ENCODE results near the gene ARHGEF11.

The ARHGEF11 gene

DNA sequence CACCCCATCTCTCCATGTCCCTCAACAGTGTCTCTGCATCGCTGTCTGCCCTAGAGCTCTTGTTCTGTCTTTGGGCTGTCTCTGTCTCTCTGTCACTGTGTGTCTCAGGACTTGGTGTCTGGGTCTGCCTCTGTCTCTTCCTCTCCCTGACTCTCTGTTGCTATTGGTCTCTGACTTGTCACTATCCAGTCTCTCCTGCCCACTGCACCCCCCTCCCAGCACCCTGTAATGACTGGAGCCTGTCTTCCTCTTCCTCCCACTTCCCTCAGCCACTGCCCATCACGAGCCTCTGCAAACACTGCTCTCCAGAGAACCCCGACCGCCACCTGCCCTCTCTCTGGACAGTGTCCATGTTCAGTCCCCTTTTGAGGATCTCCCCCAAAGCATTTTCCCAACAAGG lies 139.9 kb downstream of the ARHGEF11 start:
- DNase-seq (ENCODE audit: low spot score) = no peak
- TF ChIP-seq, protein P1, sequence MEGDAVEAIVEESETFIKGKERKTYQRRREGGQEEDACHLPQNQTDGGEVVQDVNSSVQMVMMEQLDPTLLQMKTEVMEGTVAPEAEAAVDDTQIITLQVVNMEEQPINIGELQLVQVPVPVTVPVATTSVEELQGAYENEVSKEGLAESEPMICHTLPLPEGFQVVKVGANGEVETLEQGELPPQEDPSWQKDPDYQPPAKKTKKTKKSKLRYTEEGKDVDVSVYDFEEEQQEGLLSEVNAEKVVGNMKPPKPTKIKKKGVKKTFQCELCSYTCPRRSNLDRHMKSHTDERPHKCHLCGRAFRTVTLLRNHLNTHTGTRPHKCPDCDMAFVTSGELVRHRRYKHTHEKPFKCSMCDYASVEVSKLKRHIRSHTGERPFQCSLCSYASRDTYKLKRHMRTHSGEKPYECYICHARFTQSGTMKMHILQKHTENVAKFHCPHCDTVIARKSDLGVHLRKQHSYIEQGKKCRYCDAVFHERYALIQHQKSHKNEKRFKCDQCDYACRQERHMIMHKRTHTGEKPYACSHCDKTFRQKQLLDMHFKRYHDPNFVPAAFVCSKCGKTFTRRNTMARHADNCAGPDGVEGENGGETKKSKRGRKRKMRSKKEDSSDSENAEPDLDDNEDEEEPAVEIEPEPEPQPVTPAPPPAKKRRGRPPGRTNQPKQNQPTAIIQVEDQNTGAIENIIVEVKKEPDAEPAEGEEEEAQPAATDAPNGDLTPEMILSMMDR (IDR thresholded peaks at IDR 0.05; ENCODE audit: extremely low read depth, missing control alignments) = no peak

DNA sequence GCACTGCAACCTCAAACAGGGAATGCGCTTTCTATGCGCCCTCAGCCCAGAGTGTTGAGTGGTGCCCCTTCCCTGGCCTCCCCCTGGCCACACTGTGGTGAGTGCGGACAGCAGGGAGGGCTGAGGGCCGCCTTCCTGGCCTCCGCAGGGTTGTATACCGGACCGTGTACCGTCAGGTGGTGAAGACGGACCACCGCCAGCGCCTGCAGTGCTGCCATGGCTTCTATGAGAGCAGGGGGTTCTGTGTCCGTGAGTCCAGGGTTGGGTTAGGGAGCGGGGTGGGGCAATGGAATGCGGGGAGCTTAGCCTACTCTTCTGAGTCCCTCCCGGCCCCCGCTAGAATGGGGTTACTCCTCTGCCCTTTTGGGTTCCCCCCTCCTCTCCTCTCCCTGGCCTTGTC lies 140.4 kb downstream of the ARHGEF11 start:
- TF ChIP-seq, protein P1 (IDR thresholded peaks at IDR 0.05; ENCODE audit: extremely low read depth, missing control alignments) = no peak
- DNase-seq (ENCODE audit: low spot score) = no peak

DNA sequence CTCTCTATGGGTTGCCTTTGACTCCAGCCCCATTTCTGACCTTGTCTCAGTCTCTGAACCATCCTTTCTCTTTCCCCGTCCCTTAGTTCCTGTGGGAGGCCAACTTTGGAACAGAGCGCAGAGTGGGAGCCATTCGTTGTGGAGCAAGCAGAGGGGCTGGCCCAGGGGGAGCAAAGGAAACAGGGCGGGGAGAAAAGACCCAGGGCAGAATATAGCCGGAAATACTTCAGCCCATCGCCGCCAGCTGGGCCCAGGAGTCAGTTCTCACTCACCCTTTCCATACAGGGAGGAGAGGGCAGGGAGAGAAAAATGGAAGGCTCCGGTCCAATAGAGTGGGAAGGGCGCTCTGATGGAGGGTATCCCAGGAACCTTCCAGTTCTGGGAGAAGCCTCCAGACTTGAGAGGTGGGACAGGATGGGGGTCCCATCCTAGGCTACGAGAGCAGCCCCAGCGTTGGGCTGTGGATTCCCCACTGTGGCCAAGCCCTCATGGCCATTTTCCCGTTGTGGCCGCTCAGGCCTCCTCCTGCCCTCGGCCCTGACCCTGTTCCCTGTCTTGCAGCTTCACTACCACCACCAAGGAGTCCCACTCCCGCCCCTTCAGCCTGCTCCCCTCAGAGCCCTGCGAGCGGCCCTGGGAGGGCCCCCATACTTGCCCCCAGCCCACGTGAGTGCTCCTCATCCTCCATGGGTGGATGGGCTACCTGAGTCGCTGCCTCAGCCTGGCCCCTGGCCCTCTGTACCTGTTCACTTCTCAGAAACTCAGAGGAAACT lies 141.2 kb downstream of the ARHGEF11 start:
- no peak for DNase-seq (ENCODE audit: low spot score)
- TF ChIP-seq, protein P1 (IDR thresholded peaks at IDR 0.05; ENCODE audit: extremely low read depth, missing control alignments) = no peak

DNA sequence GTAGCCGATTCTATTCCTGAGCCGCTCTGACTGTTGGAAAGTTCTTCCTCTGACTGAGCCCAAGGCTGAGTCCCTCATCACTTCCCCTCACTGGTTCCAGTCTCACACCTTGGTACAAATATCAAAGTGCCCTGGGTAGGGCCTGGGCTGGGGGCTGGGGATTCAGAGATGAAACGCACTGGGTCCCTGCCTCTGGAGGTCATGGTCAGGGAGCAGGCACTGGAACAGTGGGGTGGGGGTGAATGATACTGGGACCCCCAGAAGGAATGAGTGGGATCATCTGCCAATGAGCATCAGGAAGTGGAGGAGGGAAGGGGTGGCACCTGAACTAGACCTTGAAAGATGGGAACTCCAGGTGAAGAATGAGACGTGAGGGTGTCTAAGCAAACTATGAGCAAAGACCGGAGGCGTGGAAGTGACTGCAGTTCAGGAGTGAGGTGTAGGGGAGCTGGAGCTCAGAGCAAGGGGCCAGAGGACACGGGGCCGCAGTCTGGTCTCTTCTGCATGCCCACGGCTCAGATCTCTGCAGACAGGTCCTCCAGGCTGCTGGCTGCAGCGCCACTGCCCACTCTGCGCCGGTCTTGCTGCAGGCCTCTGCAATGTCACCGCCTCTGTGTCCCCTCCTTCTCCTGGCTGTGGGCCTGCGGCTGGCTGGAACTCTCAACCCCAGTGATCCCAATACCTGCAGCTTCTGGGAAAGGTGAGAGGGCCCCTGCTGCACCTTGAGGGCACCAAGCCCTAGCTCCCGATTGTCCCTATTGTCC lies 142.0 kb downstream of the ARHGEF11 start:
- TF ChIP-seq, protein P1 (IDR thresholded peaks at IDR 0.05; ENCODE audit: extremely low read depth, missing control alignments) = no peak
- no peak for DNase-seq (ENCODE audit: low spot score)

DNA sequence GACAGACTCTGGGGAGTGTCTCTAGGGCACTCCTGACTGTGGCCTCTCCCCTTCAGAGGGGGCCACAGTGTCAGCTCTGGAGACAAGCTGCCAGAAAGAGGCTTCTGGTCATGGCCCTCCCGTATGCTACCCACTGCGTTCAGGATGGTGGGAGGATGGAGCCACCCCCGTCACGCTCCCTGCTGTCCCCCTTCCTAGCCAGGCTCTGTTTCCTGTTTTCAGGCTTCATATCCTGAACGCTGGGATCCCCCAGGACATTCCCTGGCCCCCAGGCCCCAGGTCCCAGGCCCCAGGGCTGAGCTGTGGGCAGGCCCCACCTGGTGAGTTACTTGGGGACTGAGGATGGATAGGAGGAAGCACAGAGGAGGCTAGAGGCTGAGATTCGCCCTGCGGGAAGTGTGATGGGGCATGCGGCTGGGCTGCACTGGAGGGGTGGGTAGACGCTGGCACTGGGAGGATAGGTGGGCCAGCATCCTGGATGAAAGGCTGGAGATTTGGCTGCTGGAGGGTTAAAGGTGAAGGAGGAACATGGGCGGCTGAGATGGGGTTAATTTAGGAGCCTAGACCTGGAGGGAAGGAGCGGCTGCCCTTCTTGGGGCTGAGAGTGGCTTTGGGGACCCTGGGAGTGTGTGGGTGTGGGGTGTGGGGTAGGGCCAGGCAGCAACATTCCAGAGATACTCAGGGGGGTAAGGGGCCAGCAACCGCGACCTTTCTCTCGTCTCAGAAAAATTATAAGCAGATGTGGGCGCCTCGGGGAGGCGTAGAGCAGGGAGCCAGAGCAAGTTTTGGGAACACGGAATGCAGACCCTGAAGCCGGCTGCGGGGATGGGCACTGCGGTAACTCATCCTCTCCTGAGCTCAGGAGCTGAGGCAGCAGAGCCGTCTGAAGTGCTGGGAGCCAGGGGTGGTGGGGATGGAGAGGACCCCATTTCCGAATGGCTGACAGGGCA lies 143.3 kb downstream of the ARHGEF11 start:
- TF ChIP-seq, protein P1 (IDR thresholded peaks at IDR 0.05; ENCODE audit: extremely low read depth, missing control alignments) = no peak
- DNase-seq (ENCODE audit: low spot score) = no peak

DNA sequence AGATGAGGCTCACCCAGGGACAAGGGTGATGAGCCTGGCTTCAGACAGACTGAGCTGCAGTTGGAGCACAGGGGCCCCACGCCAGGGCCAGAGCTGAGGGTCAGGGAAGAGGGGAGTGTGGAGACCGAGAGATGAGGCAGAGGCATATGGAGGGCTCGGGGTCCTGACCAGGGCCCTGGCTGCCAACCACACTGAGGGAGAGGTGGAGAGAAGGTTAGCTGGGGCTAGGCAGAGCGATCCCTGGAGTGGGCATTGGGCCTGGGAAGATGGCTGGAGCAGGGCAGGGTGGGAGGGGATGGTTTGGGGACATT lies 144.0 kb downstream of the ARHGEF11 start:
- DNase-seq (ENCODE audit: low spot score) = no peak
- TF ChIP-seq, protein P1 (IDR thresholded peaks at IDR 0.05; ENCODE audit: extremely low read depth, missing control alignments) = no peak
